Ishikawa (cell line): ENCODE measurements around the gene COX10.

ENCODE experiments used
- CEBPB ChIP-seq: IDR thresholded peaks from 2 replicates; pipeline ENCODE4 v1.6.1; 2012
- CREB1 ChIP-seq: IDR thresholded peaks from 2 replicates; pipeline ENCODE4 v1.6.1; 2012; ENCODE audit warnings: low read depth
- EGR1 ChIP-seq: IDR thresholded peaks from 2 replicates; pipeline ENCODE4 v1.6.1; 2012
- EP300 ChIP-seq: IDR thresholded peaks from 2 replicates; pipeline ENCODE4 v1.6.1; 2012; ENCODE audit warnings: borderline replicate concordance
- FOXM1 ChIP-seq: IDR thresholded peaks from 2 replicates; pipeline ENCODE4 v1.6.1; 2012; ENCODE audit warnings: low read depth, borderline replicate concordance
- NFIC ChIP-seq: IDR thresholded peaks from 2 replicates; pipeline ENCODE4 v1.6.1; 2012
- RAD21 ChIP-seq: IDR thresholded peaks from 2 replicates; pipeline ENCODE4 v1.6.1; 2012; ENCODE audit warnings: low read depth
- TAF1 ChIP-seq: IDR thresholded peaks from 2 replicates; pipeline ENCODE4 v1.6.1; 2012; ENCODE audit warnings: low read depth, mild to moderate bottlenecking
- TCF12 ChIP-seq: IDR thresholded peaks from 2 replicates; pipeline ENCODE4 v1.6.1; 2012; ENCODE audit warnings: low read depth
- TEAD4 ChIP-seq: IDR thresholded peaks from 2 replicates; pipeline ENCODE4 v1.6.1; 2012
- YY1 ChIP-seq: IDR thresholded peaks from 2 replicates; pipeline ENCODE4 v1.6.1; 2012; ENCODE audit warnings: low read depth
- ZBTB7A ChIP-seq: IDR thresholded peaks from 2 replicates; pipeline ENCODE4 v1.6.1; 2012; ENCODE audit warnings: low read depth
- TF ChIP-seq, protein P1 (sequence below): IDR thresholded peaks from 2 replicates; pipeline ENCODE4 v1.6.1; 2012
- TF ChIP-seq, protein P2 (sequence below): IDR thresholded peaks from 2 replicates; pipeline ENCODE4 v1.6.1; 2012
- TF ChIP-seq, protein P3 (sequence below): IDR thresholded peaks from 2 replicates; pipeline ENCODE4 v1.6.1; 2012; ENCODE audit warnings: low read depth, mild to moderate bottlenecking

The COX10 gene

DNA sequence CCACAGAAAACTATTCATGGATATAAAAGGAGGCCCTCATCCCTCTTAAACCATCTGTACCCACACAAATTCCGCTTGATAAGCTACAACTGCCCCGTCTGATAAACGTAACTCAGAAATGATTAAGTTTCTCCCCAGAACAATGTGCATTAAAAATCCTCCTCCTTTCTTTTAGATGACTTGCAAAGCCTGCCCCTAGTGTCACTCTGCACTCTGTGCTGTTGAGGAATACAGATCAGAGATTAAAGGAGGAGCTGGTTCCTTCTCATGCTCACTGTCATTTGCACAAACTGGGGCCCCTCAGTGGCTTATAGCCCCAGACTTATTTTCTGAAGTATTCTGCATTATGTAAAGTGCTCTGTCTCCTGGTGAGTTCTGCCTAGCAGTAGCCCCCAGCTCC, 134.1 kb downstream of the COX10 start:
- TF ChIP-seq TEAD4 (no peak), EGR1 (no peak), CREB1 (no peak), TCF12 (no peak), FOXM1 (no peak), EP300 (no peak), CEBPB (no peak), YY1 (no peak), RAD21 (no peak), TAF1 (no peak), ZBTB7A (no peak), NFIC (no peak)
- TF ChIP-seq, protein P1, sequence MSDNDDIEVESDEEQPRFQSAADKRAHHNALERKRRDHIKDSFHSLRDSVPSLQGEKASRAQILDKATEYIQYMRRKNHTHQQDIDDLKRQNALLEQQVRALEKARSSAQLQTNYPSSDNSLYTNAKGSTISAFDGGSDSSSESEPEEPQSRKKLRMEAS: no peak
- TF ChIP-seq, protein P2, sequence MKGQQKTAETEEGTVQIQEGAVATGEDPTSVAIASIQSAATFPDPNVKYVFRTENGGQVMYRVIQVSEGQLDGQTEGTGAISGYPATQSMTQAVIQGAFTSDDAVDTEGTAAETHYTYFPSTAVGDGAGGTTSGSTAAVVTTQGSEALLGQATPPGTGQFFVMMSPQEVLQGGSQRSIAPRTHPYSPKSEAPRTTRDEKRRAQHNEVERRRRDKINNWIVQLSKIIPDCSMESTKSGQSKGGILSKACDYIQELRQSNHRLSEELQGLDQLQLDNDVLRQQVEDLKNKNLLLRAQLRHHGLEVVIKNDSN: no peak
- TF ChIP-seq, protein P3, sequence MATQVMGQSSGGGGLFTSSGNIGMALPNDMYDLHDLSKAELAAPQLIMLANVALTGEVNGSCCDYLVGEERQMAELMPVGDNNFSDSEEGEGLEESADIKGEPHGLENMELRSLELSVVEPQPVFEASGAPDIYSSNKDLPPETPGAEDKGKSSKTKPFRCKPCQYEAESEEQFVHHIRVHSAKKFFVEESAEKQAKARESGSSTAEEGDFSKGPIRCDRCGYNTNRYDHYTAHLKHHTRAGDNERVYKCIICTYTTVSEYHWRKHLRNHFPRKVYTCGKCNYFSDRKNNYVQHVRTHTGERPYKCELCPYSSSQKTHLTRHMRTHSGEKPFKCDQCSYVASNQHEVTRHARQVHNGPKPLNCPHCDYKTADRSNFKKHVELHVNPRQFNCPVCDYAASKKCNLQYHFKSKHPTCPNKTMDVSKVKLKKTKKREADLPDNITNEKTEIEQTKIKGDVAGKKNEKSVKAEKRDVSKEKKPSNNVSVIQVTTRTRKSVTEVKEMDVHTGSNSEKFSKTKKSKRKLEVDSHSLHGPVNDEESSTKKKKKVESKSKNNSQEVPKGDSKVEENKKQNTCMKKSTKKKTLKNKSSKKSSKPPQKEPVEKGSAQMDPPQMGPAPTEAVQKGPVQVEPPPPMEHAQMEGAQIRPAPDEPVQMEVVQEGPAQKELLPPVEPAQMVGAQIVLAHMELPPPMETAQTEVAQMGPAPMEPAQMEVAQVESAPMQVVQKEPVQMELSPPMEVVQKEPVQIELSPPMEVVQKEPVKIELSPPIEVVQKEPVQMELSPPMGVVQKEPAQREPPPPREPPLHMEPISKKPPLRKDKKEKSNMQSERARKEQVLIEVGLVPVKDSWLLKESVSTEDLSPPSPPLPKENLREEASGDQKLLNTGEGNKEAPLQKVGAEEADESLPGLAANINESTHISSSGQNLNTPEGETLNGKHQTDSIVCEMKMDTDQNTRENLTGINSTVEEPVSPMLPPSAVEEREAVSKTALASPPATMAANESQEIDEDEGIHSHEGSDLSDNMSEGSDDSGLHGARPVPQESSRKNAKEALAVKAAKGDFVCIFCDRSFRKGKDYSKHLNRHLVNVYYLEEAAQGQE: no peak

DNA sequence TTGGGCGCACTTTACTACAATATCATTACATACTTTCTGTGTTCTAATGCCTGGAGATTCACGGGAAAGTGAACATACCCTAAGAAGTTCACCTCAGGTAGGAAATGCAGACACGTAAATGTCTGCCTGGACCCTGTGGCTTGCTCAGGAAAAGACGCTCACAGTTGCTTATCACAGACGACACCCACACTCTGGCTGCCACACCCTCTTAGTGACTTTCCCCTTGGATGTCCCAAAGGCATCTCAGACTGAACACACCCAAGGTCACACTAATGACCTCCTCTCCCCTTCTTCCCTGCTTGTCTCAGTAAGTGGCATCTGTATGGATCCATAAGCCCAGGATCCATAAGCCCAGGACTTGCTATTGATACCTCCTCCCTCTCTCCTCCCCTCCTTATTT, 134.8 kb downstream of the COX10 start:
- no peak for TF ChIP-seq TEAD4

DNA sequence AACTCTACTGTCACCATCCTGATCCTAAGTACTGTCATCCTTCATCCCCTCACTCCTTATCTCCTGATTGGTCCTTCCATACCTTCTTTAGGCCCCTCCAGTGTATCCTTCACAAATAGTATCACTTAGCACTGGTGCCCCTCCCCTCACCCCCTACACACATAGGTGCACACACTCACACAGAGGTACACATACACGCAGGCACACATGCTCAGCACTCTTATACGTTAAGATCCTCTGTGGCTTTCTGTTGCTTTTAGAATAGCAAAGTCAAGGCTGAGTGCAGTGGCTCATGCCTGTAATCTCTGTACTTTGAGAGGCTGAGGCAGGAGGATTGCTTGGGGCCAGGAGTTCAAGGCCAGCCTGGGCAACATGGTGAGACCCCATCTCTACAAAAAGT, 135.2 kb downstream of the COX10 start:
- TF ChIP-seq EGR1 (no peak), CREB1 (no peak), NFIC (no peak), TAF1 (no peak)
- TF ChIP-seq, protein P2: no peak

DNA sequence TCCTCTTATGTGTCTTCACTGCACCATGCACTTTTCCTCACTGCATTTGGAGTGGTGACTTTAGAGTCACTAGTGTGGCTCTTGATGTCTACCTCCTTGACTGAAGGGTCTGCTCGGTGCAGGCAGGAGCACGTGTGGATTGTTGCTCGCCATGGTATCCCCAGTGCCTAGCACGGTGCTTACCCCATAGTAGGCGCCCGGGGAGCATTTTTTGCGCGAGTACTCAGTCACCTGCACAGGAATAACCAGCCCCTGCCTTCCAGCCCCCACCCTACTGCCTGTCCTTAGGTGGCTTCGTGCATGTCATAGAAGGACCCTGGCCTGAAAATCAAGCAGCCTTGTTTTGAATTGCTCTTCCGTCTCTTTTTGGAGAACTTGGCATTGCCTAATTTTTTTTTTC, 136.1 kb downstream of the COX10 start:
- TF ChIP-seq, protein P2: no peak
- TF ChIP-seq ZBTB7A: no peak
- TF ChIP-seq TAF1: no peak
- TF ChIP-seq CREB1: no peak
- no peak for TF ChIP-seq RAD21
- no peak for TF ChIP-seq EGR1
- TF ChIP-seq, protein P1: no peak
- TF ChIP-seq FOXM1: no peak
- TF ChIP-seq NFIC: no peak
- no peak for TF ChIP-seq TCF12
- no peak for TF ChIP-seq TEAD4
- TF ChIP-seq, protein P3: no peak
- no peak for TF ChIP-seq YY1
- TF ChIP-seq CEBPB: no peak
- TF ChIP-seq EP300: no peak

DNA sequence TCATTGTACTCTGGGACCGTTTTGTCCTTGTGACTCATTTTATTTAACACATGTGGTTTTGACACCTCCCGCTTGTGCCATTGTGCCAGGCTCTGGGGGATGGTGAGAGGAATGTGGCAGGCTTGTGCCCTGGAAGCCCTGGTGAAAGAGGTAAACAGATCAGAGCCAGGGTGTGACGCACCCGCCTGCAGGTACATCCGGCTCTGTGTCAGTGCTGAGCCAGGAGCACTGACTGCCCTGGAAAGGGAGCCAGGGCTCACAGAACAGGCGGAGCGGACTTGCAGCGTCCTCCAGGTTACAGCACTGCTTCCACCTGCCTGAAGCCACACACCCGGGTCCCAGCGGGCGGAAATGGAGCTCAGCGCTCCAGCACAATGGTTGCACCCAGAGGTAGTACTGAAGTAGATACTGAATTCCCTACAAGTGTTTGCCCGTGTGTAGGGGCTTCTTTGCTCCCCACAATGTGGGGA, 136.7 kb downstream of the COX10 start:
- TF ChIP-seq CREB1 (no peak), TEAD4 (peak; percentile 39; the same call in 1 of the 2 replicates)
- TF ChIP-seq, protein P1: 0 out of 2 replicates have a peak, but pooled peaks have one; percentile 28

DNA sequence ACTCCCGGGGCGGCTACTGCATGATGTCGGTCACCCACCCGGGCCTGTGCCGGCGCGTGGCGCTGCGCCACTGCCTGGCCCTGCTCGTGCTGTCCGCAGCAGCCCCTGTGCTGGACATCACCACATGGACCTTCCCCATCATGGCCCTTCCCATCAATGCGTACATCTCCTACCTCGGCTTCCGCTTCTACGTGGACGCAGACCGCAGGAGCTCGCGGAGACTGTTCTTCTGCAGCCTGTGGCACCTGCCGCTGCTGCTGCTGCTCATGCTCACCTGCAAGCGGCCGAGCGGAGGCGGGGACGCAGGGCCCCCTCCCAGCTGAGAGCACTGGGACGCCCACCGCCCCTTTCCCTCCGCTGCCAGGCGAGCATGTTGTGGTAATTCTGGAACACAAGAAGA, 137.6 kb downstream of the COX10 start:
- TF ChIP-seq CREB1: no peak
- no peak for TF ChIP-seq TAF1
- TF ChIP-seq YY1: no peak
- TF ChIP-seq TCF12: no peak
- TF ChIP-seq RAD21: no peak
- no peak for TF ChIP-seq EP300
- no peak for TF ChIP-seq FOXM1
- TF ChIP-seq, protein P3: no peak
- no peak for TF ChIP-seq ZBTB7A
